Suprapubic skin (tissue), 4 donors: ENCODE measurements around the gene MGAT2. TPM values are rescaled to one million over a fixed set of nuclear protein-coding genes. Genes with fewer than 3 reads are reported as not detected.
A peak's percentile ranks its signal among the peaks of the same experiment; 100 is the strongest.

Experiments used
- DNase-seq, 2 donors: peaks; one replicate each; pipeline ENCODE4 v3.0.0-alpha.2; 2019; ENCODE audit warnings: low spot score in 2 of 2
- H3K27ac ChIP-seq: fragments of 200-600 bp; sonication (generic); one replicate; pipeline ENCODE4 v1.5.1; 2019
- H3K27me3 ChIP-seq: fragments of 200-600 bp; sonication (generic); one replicate; pipeline ENCODE4 v1.5.1; 2019
- H3K36me3 ChIP-seq: fragments of 200-600 bp; sonication (generic); one replicate; pipeline ENCODE4 v1.5.1; 2019
- H3K4me1 ChIP-seq: fragments of 200-600 bp; sonication (generic); one replicate; pipeline ENCODE4 v1.5.1; 2019
- H3K4me3 ChIP-seq: fragments of 200-600 bp; sonication (generic); one replicate; pipeline ENCODE4 v1.5.1; 2019; ENCODE audit warnings: mild to moderate bottlenecking
- H3K9me3 ChIP-seq: fragments of 200-600 bp; sonication (generic); one replicate; pipeline ENCODE4 v1.5.1; 2019
- CTCF ChIP-seq, 2 donors: fragments of 200-600 bp in 1 of 2; fragments of 450-650 bp in 1 of 2; sonication (generic) in 1 of 2; IDR thresholded peaks; one replicate each; pipeline ENCODE4 v1.5.1; 2016 to 2019; ENCODE audit warnings: antibody characterized with exemption in 2 of 2, mild to moderate bottlenecking in 1 of 2, moderate library complexity in 1 of 2
- EP300 ChIP-seq: sonication (generic); formaldehyde crosslinking; IDR thresholded peaks from one replicate; pipeline ENCODE4 v1.6.1; 2017; ENCODE audit warnings: antibody characterized with exemption
- POLR2A ChIP-seq, 2 donors: fragments of 450-650 bp; IDR thresholded peaks; one replicate each; pipeline ENCODE4 v1.6.1; 2017; ENCODE audit warnings: antibody characterized with exemption in 2 of 2, mild to moderate bottlenecking in 2 of 2, moderate library complexity in 2 of 2
- POLR2AphosphoS5 ChIP-seq, 3 donors: sonication (generic); formaldehyde crosslinking; IDR thresholded peaks; one replicate each; pipeline ENCODE4 v1.6.1; 2017; ENCODE audit warnings: antibody characterized with exemption in 3 of 3
- WGBS: methylation state at CpG from one replicate; pipeline ENCODE4 v1.1.5; 2018; 5-methylcytosine and 5-hydroxymethylcytosine counted together
- total RNA-seq, 4 donors: library from RNA; depleted of rRNA; stranded (reverse); fragments of >200 nt; gene quantifications; one replicate each; pipeline ENCODE4 v1.1.0, GENCODE V29; 2016

Gene MGAT2
- total RNA-seq, 4 donors from 2014 or later, result 8.9 to 17.5 (median 15.1) TPM

- TF ChIP-seq POLR2A (IDR thresholded peaks at IDR 0.05), result peak in 1 of 2 donors; percentile 72
- TF ChIP-seq CTCF (IDR thresholded peaks at IDR 0.05), result peak; percentile 38 to 86
- TF ChIP-seq EP300, result no peak
- peak in 2 of 3 donors; percentile 52 to 53 for TF ChIP-seq POLR2AphosphoS5 (IDR thresholded peaks at IDR 0.05)
- H3K27ac ChIP-seq, result peak overlapping the region; percentile 93
- H3K27me3 ChIP-seq, result no peaks in the 10 kb centered on the region
- peak overlapping the region; percentile 87 for H3K4me3 ChIP-seq
- H3K9me3 ChIP-seq, result no peaks in the 10 kb centered on the region
- WGBS, result 0% methylated on average over 7 of the region's 101 CpGs
- H3K4me1 ChIP-seq, result peaks cover 45% of the 10 kb centered on the region
- H3K36me3 ChIP-seq, result no peaks in the 10 kb centered on the region
- peak; percentile 96 for DNase-seq
These were observed 13.3 kb downstream of the MGAT2 start for GRCh38 chr14:49633640-49634546.

- H3K4me1 ChIP-seq, result peaks cover 43% of the 10 kb centered on the region
These were observed 14.1 kb downstream of the MGAT2 start, which contains the start of gene DNAAF2 for GRCh38 chr14:49634547-49635334. Gene DNAAF2, minus strand, starts transcription at chr14:49635244. Its CDS starts 95 bp downstream, at chr14:49635149.

GRCh38 chr14:49636866-49637265, 16.3 kb downstream of the MGAT2 start:
- no peaks in the 10 kb centered on the region for H3K27me3 ChIP-seq
- WGBS, result 80% methylated on average over 1 of the region's 1 CpG
- TF ChIP-seq POLR2A (IDR thresholded peaks at IDR 0.05) (no peak), CTCF (IDR thresholded peaks at IDR 0.05) (no peak), EP300 (no peak), POLR2AphosphoS5 (IDR thresholded peaks at IDR 0.05) (no peak)
- no peak overlapping the region for H3K4me3 ChIP-seq
- no peaks in the 10 kb centered on the region for H3K36me3 ChIP-seq
- no peak for DNase-seq
- no peak overlapping the region for H3K27ac ChIP-seq
- H3K4me1 ChIP-seq, result peaks cover 26% of the 10 kb centered on the region
- no peaks in the 10 kb centered on the region for H3K9me3 ChIP-seq

More at GRCh38 chr14:49634547-49635334, 14.1 kb downstream of the MGAT2 start, which contains the start of gene DNAAF2:
- peak; percentile 84 to 86 for DNase-seq
- H3K27ac ChIP-seq, result peak within 1 kb of the TSS; percentile 93
- peak within 1 kb of the TSS; percentile 87 for H3K4me3 ChIP-seq
- no peaks in the 10 kb centered on the region for H3K27me3 ChIP-seq
- TF ChIP-seq POLR2A (IDR thresholded peaks at IDR 0.05) (no peak), POLR2AphosphoS5 (IDR thresholded peaks at IDR 0.05) (peak in 1 of 3 donors; percentile 16)
- H3K36me3 ChIP-seq, result no peaks in the 10 kb centered on the region
- WGBS, result under 1% methylated on average over 61 of the region's 80 CpGs
- no peaks in the 10 kb centered on the region for H3K9me3 ChIP-seq

GRCh38 chr14:49637534-49638078, 17.0 kb downstream of the MGAT2 start:
- no peak for TF ChIP-seq POLR2A (IDR thresholded peaks at IDR 0.05)
- TF ChIP-seq CTCF (IDR thresholded peaks at IDR 0.05), result no peak
- no peak for TF ChIP-seq EP300
- no peak for DNase-seq
- Histone ChIP-seq H3K4me1 (peaks cover 25% of the 10 kb centered on the region), H3K9me3 (no peaks in the 10 kb centered on the region), H3K4me3 (no peak overlapping the region), H3K27ac (no peak overlapping the region), H3K36me3 (no peaks in the 10 kb centered on the region), H3K27me3 (no peaks in the 10 kb centered on the region)
- WGBS, result 79% methylated on average over 3 of the region's 3 CpGs

- no peak for TF ChIP-seq POLR2AphosphoS5 (IDR thresholded peaks at IDR 0.05)
- TF ChIP-seq POLR2A (IDR thresholded peaks at IDR 0.05), result no peak
- TF ChIP-seq EP300, result no peak
- no peak for TF ChIP-seq CTCF (IDR thresholded peaks at IDR 0.05)
- H3K27ac ChIP-seq, result no peak overlapping the region
These were observed 20.2 kb downstream of the MGAT2 start for GRCh38 chr14:49640540-49641417.

More at GRCh38 chr14:49640540-49641417, 20.2 kb downstream of the MGAT2 start:
- no peaks in the 10 kb centered on the region for H3K36me3 ChIP-seq
- DNase-seq, result no peak
- 89% methylated on average over 7 of the region's 7 CpGs for WGBS
- H3K27me3 ChIP-seq, result no peaks in the 10 kb centered on the region
- H3K4me3 ChIP-seq, result no peak overlapping the region
- peaks cover 17% of the 10 kb centered on the region for H3K4me1 ChIP-seq
- no peaks in the 10 kb centered on the region for H3K9me3 ChIP-seq
